SK-N-SH (cell line): ENCODE data around the gene GPD1. TPM values are rescaled to one million over a fixed set of nuclear protein-coding genes. Genes with fewer than 3 reads are reported as not detected.

Experiments
- REST ChIP-seq: IDR thresholded peaks from 2 replicates; pipeline ENCODE4 v1.6.1; 2012; ENCODE audit warnings: mild to moderate bottlenecking, low read depth, low read length, moderate library complexity
- polyA plus RNA-seq, 3 experiments: library from polyadenylated mRNA; depleted of rRNA; stranded (reverse); fragments of >200 nt; gene quantifications; 2 replicates each; pipeline ENCODE4 v1.2.3, GENCODE V29; 2012

GPD1 gene
- polyA plus RNA-seq, 1 of the 3 experiments (the other 2 are of a cell fraction), result 0.07 TPM

- no peak for TF ChIP-seq REST
- TF ChIP-seq, all 33 proteins: peak for 0
These were observed 56.8 kb downstream of the GPD1 start (continued) for GRCh38 chr12:50160643-50161042.

Other genes with a start within 250 kb of the GPD1 start
- 6.3 and 11.3 TPM in 2 replicates for gene FAIM2, start 200.1 kb upstream of the GPD1 start, polyA plus RNA-seq (2012; rRNA removed)
- gene AQP2, start 153.3 kb upstream of the GPD1 start, polyA plus RNA-seq (2012; rRNA removed), result not detected in 2 replicates
- gene AQP5, start 142.1 kb upstream of the GPD1 start, polyA plus RNA-seq (2012; rRNA removed), result 0.08 and 0.10 TPM in 2 replicates
- 0.10 and 0.21 TPM in 2 replicates for gene AQP6, start 131.1 kb upstream of the GPD1 start, polyA plus RNA-seq (2012; rRNA removed)
- gene RACGAP1, start 78.5 kb upstream of the GPD1 start, polyA plus RNA-seq (2012; rRNA removed), result 21.5 and 23.4 TPM in 2 replicates
- gene ASIC1, start 46.4 kb upstream of the GPD1 start, polyA plus RNA-seq (2012; rRNA removed), result 24.3 and 28.4 TPM in 2 replicates
- 58.5 and 77.2 TPM in 2 replicates for gene SMARCD1, start 18.7 kb upstream of the GPD1 start, polyA plus RNA-seq (2012; rRNA removed)
- 204 and 218 TPM in 2 replicates for gene COX14, start 8.2 kb downstream of the GPD1 start, polyA plus RNA-seq (2012; rRNA removed)
- 56.9 and 68.3 TPM in 2 replicates for gene CERS5, start 63.4 kb downstream of the GPD1 start, polyA plus RNA-seq (2012; rRNA removed)
- gene LIMA1, start 179.5 kb downstream of the GPD1 start, polyA plus RNA-seq (2012; rRNA removed), result 96.6 and 148 TPM in 2 replicates